GM10266 (cell line): ENCODE results near the gene MED12L.

Experiments
- DNase-seq: peaks from one replicate; pipeline ENCODE4 v3.0.0; 2012; ENCODE audit errors: extremely low spot score
- TF ChIP-seq, protein P1 (sequence below): IDR thresholded peaks from 2 replicates; pipeline ENCODE4 v1.5.1; 2012; ENCODE audit warnings: mild to moderate bottlenecking, low read depth; ENCODE audit not compliant: control insufficient read depth, insufficient read depth; ENCODE audit errors: missing control alignments

The MED12L gene

DNA sequence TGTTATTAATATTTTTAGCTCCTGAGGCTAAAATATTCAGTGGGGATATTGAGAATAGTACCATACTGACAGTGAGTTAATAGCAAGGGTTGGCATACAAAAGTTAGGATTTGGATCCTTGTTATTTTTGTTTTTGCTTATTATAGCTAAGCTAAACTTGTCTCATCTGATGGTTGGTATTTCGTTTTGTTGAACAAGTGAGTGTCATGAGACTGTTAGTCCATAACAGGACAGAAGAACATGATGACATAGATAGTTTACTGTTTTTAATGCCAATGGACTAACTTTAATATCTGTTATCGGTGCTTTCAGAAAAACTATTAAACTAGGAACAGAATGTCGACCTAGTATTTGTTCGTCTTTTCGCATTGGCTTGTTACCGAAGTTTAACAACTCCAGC, 69.1 kb downstream of the MED12L start:
- DNase-seq, result no peak
- TF ChIP-seq, protein P1, sequence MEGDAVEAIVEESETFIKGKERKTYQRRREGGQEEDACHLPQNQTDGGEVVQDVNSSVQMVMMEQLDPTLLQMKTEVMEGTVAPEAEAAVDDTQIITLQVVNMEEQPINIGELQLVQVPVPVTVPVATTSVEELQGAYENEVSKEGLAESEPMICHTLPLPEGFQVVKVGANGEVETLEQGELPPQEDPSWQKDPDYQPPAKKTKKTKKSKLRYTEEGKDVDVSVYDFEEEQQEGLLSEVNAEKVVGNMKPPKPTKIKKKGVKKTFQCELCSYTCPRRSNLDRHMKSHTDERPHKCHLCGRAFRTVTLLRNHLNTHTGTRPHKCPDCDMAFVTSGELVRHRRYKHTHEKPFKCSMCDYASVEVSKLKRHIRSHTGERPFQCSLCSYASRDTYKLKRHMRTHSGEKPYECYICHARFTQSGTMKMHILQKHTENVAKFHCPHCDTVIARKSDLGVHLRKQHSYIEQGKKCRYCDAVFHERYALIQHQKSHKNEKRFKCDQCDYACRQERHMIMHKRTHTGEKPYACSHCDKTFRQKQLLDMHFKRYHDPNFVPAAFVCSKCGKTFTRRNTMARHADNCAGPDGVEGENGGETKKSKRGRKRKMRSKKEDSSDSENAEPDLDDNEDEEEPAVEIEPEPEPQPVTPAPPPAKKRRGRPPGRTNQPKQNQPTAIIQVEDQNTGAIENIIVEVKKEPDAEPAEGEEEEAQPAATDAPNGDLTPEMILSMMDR, result no peak

DNA sequence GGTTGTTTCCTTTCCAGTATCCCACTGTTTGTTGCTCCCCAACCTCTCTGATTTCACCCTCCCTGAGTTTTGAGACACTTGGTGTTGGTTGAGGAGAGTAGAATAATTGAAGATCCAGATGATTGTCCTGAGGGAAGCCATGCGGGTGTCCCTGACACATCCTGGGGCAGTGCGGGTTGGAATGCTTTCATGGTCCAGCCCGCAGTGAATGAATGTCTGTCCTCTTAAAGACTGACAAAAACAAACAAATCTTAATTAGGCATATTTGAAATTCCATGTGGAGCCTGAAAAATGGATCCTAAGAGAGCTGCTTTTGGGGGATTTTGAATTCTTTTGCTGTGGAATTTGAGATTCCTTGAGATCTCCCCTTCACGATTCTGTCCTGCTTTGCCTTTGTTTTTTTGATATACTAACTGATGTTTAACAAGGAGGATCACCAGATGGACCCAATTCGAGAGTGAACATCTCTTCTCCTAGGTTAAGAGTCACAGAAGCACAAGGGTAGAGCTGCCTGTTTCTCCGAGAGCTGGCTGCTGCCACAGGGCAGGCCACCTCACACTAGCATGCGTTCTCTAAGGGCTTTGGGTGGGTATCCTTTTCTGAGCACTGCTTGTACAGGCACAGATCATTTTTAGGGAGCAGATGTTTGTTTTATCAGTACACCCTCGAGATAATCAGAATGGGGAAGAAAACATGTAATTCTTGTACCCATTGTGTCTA, 70.1 kb downstream of the MED12L start:
- DNase-seq, result no peak
- TF ChIP-seq, protein P1, result no peak

DNA sequence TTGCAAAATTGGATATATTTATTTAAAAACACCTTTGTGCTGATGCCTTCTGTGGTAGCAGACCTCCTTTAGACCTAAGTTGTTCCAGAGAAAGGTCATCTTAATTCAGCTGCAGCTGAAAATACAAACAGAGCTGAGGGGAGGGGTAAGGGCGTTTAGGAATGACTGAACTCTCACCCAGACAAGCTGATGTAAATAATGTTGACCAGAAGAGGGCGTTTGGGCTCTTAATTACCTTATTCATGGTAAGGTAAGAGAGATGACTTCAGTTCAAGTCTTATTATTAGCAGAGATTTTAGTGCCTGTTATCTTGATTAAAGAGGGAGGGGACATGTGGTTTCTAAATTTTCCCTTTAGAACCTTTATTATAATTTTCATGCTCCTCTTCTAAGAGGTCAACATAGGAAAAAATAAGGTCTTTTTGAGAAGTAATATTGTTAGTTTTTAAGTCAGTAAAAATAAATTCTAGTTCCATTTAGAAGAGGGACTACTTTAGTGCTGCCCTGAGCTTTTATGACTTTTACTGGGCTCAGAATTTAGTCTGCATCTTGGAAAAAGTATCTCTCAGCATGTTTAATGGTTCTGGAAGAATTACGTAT, 71.3 kb downstream of the MED12L start:
- TF ChIP-seq, protein P1, result peak; percentile 63
- DNase-seq, result peak; percentile 35

DNA sequence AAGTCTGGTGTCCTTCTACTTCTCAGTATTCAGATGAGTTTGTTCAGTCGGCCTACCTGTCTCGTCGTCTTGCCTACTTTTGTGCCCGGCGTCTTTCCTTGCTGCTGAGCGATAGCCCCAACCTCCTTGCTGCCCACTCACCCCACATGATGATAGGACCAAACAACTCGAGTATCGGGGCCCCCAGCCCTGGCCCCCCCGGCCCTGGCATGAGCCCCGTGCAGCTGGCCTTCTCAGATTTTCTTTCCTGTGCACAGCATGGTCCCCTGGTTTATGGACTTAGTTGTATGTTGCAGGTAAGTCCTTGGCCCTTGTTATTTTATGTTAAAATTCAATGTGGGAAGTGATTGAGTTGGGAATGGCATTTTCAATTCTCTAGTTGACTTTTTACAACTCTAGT, 74.3 kb downstream of the MED12L start:
- TF ChIP-seq, protein P1, result no peak
- no peak for DNase-seq

DNA sequence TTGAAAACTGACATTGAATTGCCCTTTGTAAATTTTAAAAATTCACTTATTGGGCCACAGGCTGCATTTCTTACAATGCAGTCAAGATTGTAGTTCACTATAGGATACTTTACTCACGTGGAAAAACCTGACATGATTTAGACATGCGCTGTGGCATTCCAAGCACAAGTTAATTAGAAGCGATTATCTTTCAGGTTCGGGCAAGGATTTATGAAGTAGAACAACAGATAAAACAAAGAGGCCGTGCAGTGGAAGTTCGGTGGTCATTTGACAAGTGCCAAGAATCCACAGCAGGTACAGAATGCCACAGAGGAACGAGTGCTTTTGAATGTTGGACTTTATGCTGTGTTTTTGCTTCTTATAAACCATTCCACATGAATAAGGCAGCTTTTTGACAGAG, 79.8 kb downstream of the MED12L start:
- no peak for DNase-seq
- TF ChIP-seq, protein P1, result no peak

DNA sequence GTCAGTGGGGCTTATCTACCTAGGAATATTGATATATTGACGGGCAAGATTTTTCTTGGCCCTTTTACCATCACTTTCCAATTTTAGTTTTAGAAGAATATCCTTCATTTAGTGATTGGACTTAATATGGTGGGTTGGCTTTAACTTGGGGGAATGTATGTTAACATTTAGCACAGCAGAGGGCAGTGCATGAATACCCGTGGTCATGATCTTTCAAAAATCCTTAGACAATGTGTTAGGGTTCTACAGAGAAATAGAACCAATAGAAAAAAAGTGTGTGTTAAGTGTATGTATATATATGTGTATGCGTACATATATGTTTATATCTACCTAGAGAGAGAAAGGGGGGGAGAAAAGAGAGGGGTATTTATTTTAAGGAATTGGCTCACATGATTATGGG, 80.7 kb downstream of the MED12L start:
- TF ChIP-seq, protein P1, result peak; percentile 14

DNA sequence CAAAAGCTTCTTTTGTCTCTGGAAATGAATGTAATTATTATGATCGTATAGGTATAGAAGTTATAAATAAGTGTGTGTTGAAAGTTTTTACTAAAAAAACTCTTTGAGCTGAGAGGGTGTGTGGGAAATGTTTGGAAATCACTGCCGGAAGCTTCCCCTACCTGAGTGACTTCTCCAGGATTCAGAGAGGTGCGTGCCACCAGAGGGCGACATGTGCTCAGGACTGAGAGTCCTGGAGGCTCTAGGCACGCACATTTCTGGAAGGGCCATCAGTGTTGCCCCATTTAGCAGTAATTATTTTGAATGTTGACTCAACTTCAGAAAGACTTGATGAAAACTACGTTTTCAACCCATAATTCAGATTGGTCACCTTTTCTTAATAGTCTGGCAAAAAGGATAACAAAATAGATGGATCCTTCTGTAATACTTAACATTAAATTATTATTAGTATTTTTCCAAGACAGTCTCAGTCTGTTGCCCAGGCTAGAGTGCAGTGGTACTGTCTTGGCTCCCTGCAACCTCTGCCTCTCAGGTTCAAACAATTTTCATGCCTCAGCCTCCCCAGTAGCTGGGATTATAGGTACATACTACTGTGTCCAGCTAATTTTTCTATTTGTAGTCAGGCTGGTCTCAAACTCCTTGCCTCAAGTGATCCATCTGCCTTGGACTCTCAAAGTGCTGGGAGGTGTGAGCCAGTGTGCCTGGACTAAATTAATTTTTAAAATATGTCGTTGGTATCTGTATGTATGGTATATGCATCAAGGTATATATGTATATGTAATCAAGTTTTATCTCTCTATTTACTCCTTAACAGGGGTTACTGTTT, 83.0 kb downstream of the MED12L start:
- TF ChIP-seq, protein P1, result peak; percentile 92
- DNase-seq, result peak; percentile 56

More for the DNA sequence above, 80.7 kb downstream of the MED12L start:
- no peak for DNase-seq
